HG03066 (cell line): ENCODE results near the gene TCF20.

ENCODE experiments used
- ATAC-seq: cut with Tn5 transposase; IDR thresholded peaks from one replicate; pipeline ENCODE4 v1.9.1; 2021; ENCODE audit warnings: low read depth; ENCODE audit not compliant: unreplicated experiment

Gene TCF20

DNA sequence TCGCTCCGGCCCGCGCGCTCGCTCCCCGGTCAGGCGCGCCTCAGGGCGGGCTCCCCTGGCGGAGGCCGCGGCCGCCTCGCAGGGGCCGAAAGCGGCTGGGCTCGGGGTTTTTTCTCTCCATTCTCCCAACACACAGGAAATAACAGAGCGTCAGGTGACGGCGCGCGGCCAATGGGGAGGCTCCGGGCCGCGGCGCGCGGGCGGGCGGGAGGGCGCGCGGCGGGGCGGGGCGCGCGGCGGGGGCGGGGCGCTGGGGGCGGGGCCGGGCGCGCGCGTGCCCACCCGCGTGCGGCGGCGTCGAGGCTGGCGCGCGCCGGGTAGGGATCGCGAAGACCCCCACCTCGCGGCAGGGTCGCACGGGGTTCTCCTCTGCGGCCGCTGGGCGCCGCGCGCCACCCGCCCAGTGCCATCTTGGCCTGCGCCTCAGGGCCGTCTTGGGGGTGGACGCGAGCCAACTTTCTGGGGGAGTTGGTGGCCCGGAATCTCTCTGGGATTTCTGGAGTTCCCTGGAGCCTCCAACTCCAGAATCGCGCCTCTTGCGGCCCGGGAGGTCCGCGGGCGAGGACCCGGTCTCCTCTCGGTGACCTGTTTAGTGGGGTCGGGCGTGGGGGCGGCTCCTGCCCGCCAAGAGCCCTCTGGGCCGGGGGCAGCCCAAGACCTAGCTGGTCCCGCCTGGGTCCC, at the start of gene TCF20:
Gene TCF20 (minus strand): TSS at position 144 of the 681 bp plus-strand sequence. CDS start 55,348 bp downstream, outside the sequence.
- ATAC-seq: peak; percentile 50

DNA sequence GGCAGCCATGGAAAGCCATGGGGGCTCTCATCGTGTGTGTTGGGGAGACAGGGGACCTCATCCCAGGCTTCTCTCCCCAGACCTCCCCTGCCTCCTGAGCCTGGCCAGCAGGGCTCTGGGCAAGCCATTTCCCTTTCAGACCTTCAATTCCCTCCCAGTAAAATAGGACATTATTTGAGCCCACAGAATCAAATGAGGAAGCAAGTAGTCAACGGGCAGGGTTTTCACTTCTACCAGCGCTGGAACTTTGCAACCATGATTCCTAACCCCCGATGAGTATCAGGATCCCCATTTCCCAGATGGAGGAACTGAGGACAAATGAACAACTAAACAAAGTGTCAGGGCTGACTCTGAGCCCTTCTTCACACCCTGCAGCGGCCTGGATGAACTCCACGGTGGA, 48.9 kb upstream of the TCF20 start:
- ATAC-seq: no peak

DNA sequence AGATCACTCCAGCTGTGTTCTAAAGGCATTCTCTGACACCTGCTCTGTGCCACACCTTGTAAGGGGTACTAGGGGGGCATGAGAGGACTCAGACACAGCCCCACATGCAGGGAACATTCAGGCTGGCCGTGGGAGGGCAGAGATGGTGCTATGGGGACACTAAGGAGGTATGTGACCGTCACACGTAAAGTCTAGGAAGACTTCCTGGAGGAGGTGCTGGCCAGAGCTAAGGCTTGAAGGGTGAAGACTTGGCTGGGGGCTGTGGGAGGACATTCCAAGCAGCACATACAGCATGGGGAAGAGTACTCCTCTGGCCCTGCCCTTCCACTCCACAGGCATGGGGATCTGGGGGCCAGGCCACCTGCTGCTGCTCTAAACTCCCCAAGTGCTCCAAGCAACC, 48.5 kb upstream of the TCF20 start:
- ATAC-seq: no peak

DNA sequence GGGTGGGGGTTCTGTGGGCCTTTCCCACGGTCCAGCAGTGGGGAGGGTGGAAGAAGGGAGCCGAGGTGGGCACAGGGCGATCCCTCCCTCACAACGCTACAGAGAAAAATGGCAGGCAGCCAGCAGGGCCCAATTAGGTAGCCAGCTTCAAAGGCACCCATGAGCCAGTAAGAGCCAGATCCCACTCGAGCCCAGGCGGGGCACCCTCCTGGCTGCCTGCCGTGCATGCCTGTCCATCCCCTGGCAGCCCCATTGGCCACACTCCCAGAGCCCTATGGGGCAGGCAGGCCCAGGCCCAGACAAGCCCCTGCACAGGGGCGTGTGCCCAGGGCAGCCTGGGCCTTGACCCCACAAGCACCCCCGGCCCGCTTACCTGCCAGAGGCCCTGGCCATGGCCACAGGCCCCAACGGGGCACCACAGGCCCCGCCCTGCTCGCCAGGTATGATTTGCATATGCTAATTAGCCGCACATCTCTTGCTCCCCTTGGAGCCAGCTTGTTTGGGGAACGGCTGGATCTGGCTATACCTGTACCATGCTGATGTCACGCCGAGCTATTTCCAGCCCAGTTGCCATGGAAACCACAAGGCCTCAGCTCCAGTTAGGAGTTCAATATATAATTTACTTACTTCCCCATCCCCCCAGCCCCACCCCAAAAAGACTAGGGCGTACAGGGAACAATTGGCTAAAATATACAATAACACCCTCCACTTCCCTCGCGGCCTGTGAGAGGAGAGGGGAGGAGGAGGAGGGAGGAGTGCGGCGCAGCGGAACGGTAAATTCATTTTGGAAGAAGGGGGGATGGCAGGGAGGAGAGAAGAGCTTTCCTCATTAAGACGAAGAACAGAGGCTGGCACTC, 47.5 kb upstream of the TCF20 start:
- ATAC-seq: no peak

DNA sequence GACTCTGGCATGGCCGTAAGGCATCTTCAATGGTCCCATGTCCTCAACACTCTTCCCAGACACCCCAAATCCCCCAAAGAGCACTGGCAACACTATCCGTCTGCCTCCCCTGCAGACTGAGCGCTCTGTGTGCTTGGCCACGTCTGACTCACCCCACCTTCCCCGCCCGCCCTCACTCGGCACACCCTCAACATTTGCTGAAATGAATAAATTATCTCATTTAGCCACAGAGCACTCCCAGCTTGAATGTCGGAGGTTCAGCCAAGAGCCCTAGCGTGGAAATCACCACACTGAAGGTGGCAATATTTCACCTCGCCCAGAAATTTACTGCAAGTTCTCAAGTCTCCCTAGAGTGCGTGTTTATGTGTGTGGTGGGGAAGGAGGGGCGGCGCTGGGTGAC, 46.6 kb upstream of the TCF20 start:
- no peak for ATAC-seq

DNA sequence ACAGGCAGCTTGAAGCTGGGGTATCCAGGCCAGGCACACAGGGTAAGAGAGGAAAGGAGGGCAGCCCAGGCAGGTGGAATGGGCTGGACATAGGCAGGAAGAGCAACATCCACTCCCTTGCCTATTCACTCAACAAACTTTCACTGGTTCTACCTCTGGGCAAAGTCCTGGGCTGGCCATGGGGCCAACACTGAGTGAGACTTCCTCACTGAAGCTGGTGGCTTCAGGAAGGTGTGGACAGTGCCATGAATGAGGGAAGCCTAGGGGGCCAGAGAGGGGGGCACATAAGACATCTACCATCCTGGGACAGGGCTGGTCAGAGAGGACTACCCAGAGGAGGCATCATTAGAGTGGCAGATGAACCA, 44.9 kb upstream of the TCF20 start:
- no peak for ATAC-seq

- no peak for ATAC-seq
Measured at GRCh38 chr22:42314709-42315391, 44.4 kb upstream of the TCF20 start.

GRCh38 chr22:42313804-42314581, 43.5 kb upstream of the TCF20 start:
- no peak for ATAC-seq

- ATAC-seq: no peak
Measured at GRCh38 chr22:42313204-42313603, 42.8 kb upstream of the TCF20 start.

DNA sequence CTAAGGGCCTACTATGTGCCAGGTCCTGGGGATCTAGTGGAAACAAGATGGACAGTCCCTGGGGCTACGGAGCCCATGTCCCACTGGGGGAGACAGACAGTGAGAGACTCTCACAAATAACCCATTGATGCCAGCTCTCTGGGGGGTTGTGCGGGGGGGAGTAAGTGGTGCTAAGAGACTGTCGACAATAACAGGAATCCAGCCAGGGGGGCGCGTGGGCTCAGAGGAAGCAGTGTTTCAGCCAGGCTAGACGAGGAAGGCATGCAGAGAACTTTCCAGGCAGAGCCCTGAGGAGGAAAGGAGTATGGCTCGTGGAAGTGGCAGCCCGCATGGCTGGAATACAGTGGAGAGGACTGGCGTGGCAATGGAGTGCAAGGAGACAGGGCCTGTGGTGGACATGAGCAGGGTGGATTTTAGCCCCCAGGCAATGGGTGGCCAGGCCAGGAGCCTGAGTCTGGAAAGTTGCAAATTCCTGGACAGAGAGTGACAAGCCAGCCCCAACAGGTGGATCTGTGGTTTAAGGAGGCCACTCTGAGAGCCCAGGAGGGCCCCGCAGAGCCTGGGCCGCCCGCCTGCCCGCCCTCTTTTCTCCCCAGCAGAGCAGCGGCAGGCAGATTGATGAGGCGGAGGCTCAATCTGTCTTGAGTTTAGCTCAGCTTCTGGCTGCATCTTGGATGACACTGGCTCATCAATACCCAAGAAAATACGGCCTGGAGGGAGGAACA, 40.0 kb upstream of the TCF20 start:
- no peak for ATAC-seq

DNA sequence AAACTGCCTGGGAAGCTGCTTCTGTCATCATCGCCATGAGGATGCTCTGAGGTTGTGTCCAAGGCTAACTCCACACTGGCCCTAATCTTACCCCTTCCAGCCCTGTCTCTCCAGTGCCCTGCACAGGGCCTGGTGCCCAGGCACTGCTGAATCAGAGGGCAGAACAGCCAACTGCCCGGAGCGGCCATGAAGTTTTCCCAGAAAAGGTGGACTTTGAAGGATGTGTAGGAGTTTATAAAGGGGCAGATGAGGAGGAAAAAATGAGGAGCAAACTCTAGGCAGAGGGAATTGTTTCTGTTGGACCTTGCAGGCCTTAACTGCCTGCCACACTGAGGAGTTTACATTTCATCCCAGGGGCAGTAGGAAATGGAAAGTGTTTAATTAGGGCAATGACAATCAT, 39.4 kb upstream of the TCF20 start:
- no peak for ATAC-seq

GRCh38 chr22:42308892-42309468, 38.5 kb upstream of the TCF20 start:
- ATAC-seq: no peak

GRCh38 chr22:42307806-42308563, 37.5 kb upstream of the TCF20 start:
- ATAC-seq: no peak

DNA sequence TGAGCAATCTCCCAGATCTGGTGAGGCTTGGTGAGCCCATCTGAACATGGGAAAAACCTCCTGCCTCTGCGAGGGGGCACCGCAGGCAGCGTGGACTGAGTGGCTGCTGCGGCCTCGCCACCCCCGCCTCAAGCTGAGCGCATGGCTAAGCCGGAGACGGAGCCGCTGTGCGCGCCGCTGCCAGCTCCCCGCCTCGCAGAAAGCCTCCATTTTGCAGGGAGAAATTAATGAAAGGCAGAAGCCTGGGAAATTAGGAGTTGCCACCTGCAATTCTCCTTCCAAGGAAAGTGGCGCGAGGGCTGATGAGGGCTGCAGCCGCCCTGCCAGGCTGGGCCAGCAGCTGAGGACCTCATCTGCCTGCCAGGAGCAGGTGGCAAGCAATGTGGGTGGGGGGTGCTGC, 35.6 kb upstream of the TCF20 start:
- ATAC-seq: no peak

- no peak for ATAC-seq
Measured at GRCh38 chr22:42304324-42304790, 33.9 kb upstream of the TCF20 start.

GRCh38 chr22:42303396-42304323, 33.2 kb upstream of the TCF20 start:
- ATAC-seq: no peak

DNA sequence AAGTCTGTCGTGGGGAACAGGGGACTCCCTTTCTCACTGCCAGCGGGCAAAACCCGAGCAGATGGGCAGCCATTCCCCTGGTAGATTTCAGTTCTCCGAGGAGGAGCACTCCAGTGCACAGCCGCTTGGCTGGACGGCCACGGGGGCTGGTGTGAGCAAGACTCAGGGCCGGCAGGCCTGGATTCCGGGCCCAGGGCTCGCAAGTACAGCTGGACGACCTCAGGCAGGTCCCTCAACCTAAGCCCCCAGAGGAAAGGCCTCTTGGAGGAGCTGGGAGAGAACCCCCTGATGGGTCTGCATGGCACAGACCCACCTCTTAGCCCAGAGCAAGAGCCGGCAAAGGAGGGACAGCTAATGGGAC, 31.3 kb upstream of the TCF20 start:
- no peak for ATAC-seq
